Parathyroid adenoma (tissue), 2 donors: ENCODE measurements around the gene BLOC1S4.
"Not testable (repeated sequence)": the region's sequence is repeated elsewhere in the genome, so short reads cannot be mapped to it uniquely, and the experiment has no call there.

ENCODE experiments used
- H2AFZ ChIP-seq: fragments of 300-600 bp; sonication (generic); one replicate; pipeline ENCODE4 v1.7.0; 2017; ENCODE audit warnings: antibody characterized with exemption, mild to moderate bottlenecking
- H3K27ac ChIP-seq: fragments of 300-600 bp; sonication (generic); one replicate; pipeline ENCODE4 v1.7.0; 2017
- H3K27me3 ChIP-seq: fragments of 300-600 bp; sonication (generic); one replicate; pipeline ENCODE4 v1.7.0; 2017; ENCODE audit warnings: low read length; ENCODE audit not compliant: control insufficient read depth, insufficient read depth
- H3K36me3 ChIP-seq: fragments of 300-600 bp; sonication (generic); one replicate; pipeline ENCODE4 v1.7.0; 2017; ENCODE audit warnings: low read length; ENCODE audit not compliant: control insufficient read depth, insufficient read depth
- H3K4me1 ChIP-seq: fragments of 300-600 bp; sonication (generic); one replicate; pipeline ENCODE4 v1.7.0; 2017; ENCODE audit warnings: control low read depth
- H3K4me2 ChIP-seq: fragments of 300-600 bp; sonication (generic); one replicate; pipeline ENCODE4 v1.7.0; 2017; ENCODE audit warnings: low read length
- H3K4me3 ChIP-seq: fragments of 300-600 bp; sonication (generic); one replicate; pipeline ENCODE4 v1.7.0; 2017; ENCODE audit warnings: low read depth, low read length
- H3K79me2 ChIP-seq: fragments of 300-600 bp; sonication (generic); one replicate; pipeline ENCODE4 v1.7.0; 2017; ENCODE audit warnings: control low read depth
- H3K9ac ChIP-seq: fragments of 300-600 bp; sonication (generic); one replicate; pipeline ENCODE4 v1.7.0; 2017; ENCODE audit warnings: mild to moderate bottlenecking
- H3K9me3 ChIP-seq: fragments of 300-600 bp; sonication (generic); one replicate; pipeline ENCODE4 v1.7.0; 2017; ENCODE audit warnings: low read length; ENCODE audit not compliant: control insufficient read depth
- CTCF ChIP-seq: fragments of 300-600 bp; sonication (generic); IDR thresholded peaks from one replicate; pipeline ENCODE4 v1.7.0; 2017; ENCODE audit warnings: antibody characterized with exemption, mild to moderate bottlenecking
- donor health status: primary hyperparathyroidism.

BLOC1S4 gene

GRCh38 chr4:6723851-6724250 is 7.9 kb downstream of the BLOC1S4 start:
- Histone ChIP-seq H3K79me2 (no peaks in the 10 kb centered on the region), H3K9ac (no peak overlapping the region), H3K9me3 (no peaks in the 10 kb centered on the region), H3K4me1 (no peaks in the 10 kb centered on the region), H3K4me3 (no peak overlapping the region), H2AFZ (no peak overlapping the region), H3K27me3 (no peaks in the 10 kb centered on the region), H3K4me2 (no peak overlapping the region), H3K27ac (no peak overlapping the region), H3K36me3 (no peaks in the 10 kb centered on the region)
- TF ChIP-seq CTCF, result no peak

- H3K27ac ChIP-seq, result no peak overlapping the region
- H3K4me3 ChIP-seq, result no peak overlapping the region
- H3K4me1 ChIP-seq, result no peaks in the 10 kb centered on the region
- no peak overlapping the region for H2AFZ ChIP-seq
- H3K4me2 ChIP-seq, result no peak overlapping the region
- H3K36me3 ChIP-seq, result no peaks in the 10 kb centered on the region
- H3K79me2 ChIP-seq, result no peaks in the 10 kb centered on the region
- H3K9me3 ChIP-seq, result no peaks in the 10 kb centered on the region
- no peaks in the 10 kb centered on the region for H3K27me3 ChIP-seq
- no peak overlapping the region for H3K9ac ChIP-seq
- TF ChIP-seq CTCF, result no peak
These were observed 8.6 kb downstream of the BLOC1S4 start for GRCh38 chr4:6724421-6725111.

GRCh38 chr4:6725427-6725961 is 9.5 kb downstream of the BLOC1S4 start:
- not testable (repeated sequence) for H3K4me2 ChIP-seq, H3K4me3 ChIP-seq, H3K79me2 ChIP-seq, H3K9ac ChIP-seq, H2AFZ ChIP-seq, H3K9me3 ChIP-seq, H3K4me1 ChIP-seq, H3K27ac ChIP-seq, H3K36me3 ChIP-seq, H3K27me3 ChIP-seq

- no peaks in the 10 kb centered on the region for H3K9me3 ChIP-seq
- no peak overlapping the region for H3K4me3 ChIP-seq
These were observed 11.3 kb downstream of the BLOC1S4 start for GRCh38 chr4:6727081-6727942.

More at GRCh38 chr4:6727081-6727942, 11.3 kb downstream of the BLOC1S4 start:
- TF ChIP-seq CTCF, result no peak
- Histone ChIP-seq H2AFZ (no peak overlapping the region), H3K27ac (no peak overlapping the region), H3K9ac (no peak overlapping the region), H3K36me3 (no peaks in the 10 kb centered on the region), H3K4me1 (no peaks in the 10 kb centered on the region), H3K4me2 (no peak overlapping the region), H3K27me3 (no peaks in the 10 kb centered on the region), H3K79me2 (no peaks in the 10 kb centered on the region)
